Liver (tissue), 9 donors: ENCODE results near the gene MEX3C. TPM values are rescaled to one million over a fixed set of nuclear protein-coding genes. Genes with fewer than 3 reads are reported as not detected.

Source experiments
- DNase-seq: peaks from one replicate; pipeline ENCODE4 v3.0.0-alpha.2; 2017; ENCODE audit warnings: low spot score
- H3K27ac ChIP-seq, 2 donors: one replicate each; pipeline ENCODE4 v1.7.0; 2013; ENCODE audit warnings: inconsistent platforms in 2 of 2, low read length in 2 of 2, control low read depth in 1 of 2, low read depth in 1 of 2, mild to moderate bottlenecking in 1 of 2
- H3K27me3 ChIP-seq, 4 donors: one replicate each; pipeline versions ENCODE4 v1.6.1 to v1.7.0; 2013; ENCODE audit warnings: low read length in 3 of 4, inconsistent platforms in 1 of 4, mild to moderate bottlenecking in 1 of 4, moderate library complexity in 1 of 4; ENCODE audit not compliant: control insufficient read depth in 4 of 4, insufficient read depth in 4 of 4
- H3K36me3 ChIP-seq, 4 donors: one replicate each; pipeline versions ENCODE4 v1.6.1 to v1.7.0; 2013; ENCODE audit warnings: low read length in 3 of 4, mild to moderate bottlenecking in 3 of 4, low read depth in 1 of 4, moderate library complexity in 1 of 4; ENCODE audit not compliant: control insufficient read depth in 4 of 4, insufficient read depth in 3 of 4
- H3K4me1 ChIP-seq, 4 donors: one replicate each; pipeline versions ENCODE4 v1.6.1 to v1.7.0; 2013; ENCODE audit warnings: low read length in 3 of 4, mild to moderate bottlenecking in 3 of 4, moderate library complexity in 1 of 4; ENCODE audit not compliant: control insufficient read depth in 4 of 4, insufficient read depth in 4 of 4
- H3K4me3 ChIP-seq, 3 donors: one replicate each; pipeline versions ENCODE4 v1.6.1 to v1.7.0; 2013; ENCODE audit warnings: low read length in 3 of 3, control low read depth in 1 of 3, low read depth in 1 of 3, mild to moderate bottlenecking in 1 of 3
- H3K9ac ChIP-seq, 2 donors: one replicate each; pipeline ENCODE4 v1.7.0; 2013; ENCODE audit warnings: low read length in 2 of 2, mild to moderate bottlenecking in 2 of 2, moderate library complexity in 2 of 2, control low read depth in 1 of 2, low read depth in 1 of 2
- H3K9me3 ChIP-seq, 4 donors: one replicate each; pipeline versions ENCODE4 v1.6.1 to v1.7.0; 2013; ENCODE audit warnings: low read length in 3 of 4; ENCODE audit not compliant: control insufficient read depth in 4 of 4
- EGR1 ChIP-seq, 2 donors: IDR thresholded peaks; 2 replicates each; pipeline ENCODE4 v1.6.1; 2016 to 2018; ENCODE audit warnings: antibody characterized with exemption in 2 of 2, low read depth in 2 of 2
- FOXA1 ChIP-seq: IDR thresholded peaks from 2 replicates; pipeline ENCODE4 v1.6.1; 2016; ENCODE audit warnings: antibody characterized with exemption
- FOXA2 ChIP-seq: IDR thresholded peaks from 2 replicates; pipeline ENCODE4 v1.6.1; 2016; ENCODE audit warnings: antibody characterized with exemption
- GABPA ChIP-seq, 2 donors: IDR thresholded peaks in 1 of 2; conservative IDR thresholded peaks in 1 of 2; 2 replicates each; pipeline ENCODE4 v1.6.1; 2016; ENCODE audit warnings: antibody characterized with exemption in 2 of 2, mild to moderate bottlenecking in 1 of 2, moderate library complexity in 1 of 2
- HNF4A ChIP-seq, 2 donors: conservative IDR thresholded peaks; 2 replicates each; pipeline ENCODE4 v1.6.1; 2016; ENCODE audit warnings: antibody characterized with exemption in 2 of 2, mild to moderate bottlenecking in 2 of 2
- HNF4G ChIP-seq: IDR thresholded peaks from 2 replicates; pipeline ENCODE4 v1.6.1; 2016; ENCODE audit warnings: antibody characterized with exemption
- JUND ChIP-seq, 2 donors: IDR thresholded peaks; 2 replicates each; pipeline ENCODE4 v1.6.1; 2016; ENCODE audit warnings: antibody characterized with exemption in 2 of 2
- NR2F2 ChIP-seq: IDR thresholded peaks from 2 replicates; pipeline ENCODE4 v1.6.1; 2016; ENCODE audit warnings: antibody characterized with exemption
- RAD21 ChIP-seq, 2 donors: IDR thresholded peaks; 2 replicates each; pipeline ENCODE4 v1.6.1; 2016; ENCODE audit warnings: antibody characterized with exemption in 2 of 2, mild to moderate bottlenecking in 2 of 2
- REST ChIP-seq: IDR thresholded peaks from 2 replicates; pipeline ENCODE4 v1.6.1; 2016; ENCODE audit warnings: antibody characterized with exemption, mild to moderate bottlenecking
- RXRA ChIP-seq, 2 donors: IDR thresholded peaks; 2 replicates each; pipeline ENCODE4 v1.6.1; 2017 to 2018; ENCODE audit warnings: antibody characterized with exemption in 2 of 2, mild to moderate bottlenecking in 1 of 2
- SP1 ChIP-seq: IDR thresholded peaks from 2 replicates; pipeline ENCODE4 v1.6.1; 2018; ENCODE audit warnings: antibody characterized with exemption, mild to moderate bottlenecking
- YY1 ChIP-seq: IDR thresholded peaks from 2 replicates; pipeline ENCODE4 v1.6.1; 2016; ENCODE audit warnings: antibody characterized with exemption, mild to moderate bottlenecking
- WGBS: extraction: QIAGEN DNeasy Blood & Tissue Kit; methylation state at CpG from one replicate; pipeline ENCODE4 v1.1.7; 2013; 5-methylcytosine and 5-hydroxymethylcytosine counted together
- polyA plus RNA-seq, 2 donors: library from polyadenylated mRNA; stranded (reverse) in 1 of 2; unstranded in 1 of 2; fragments of 200-250 nt in 1 of 2; fragments of >200 nt in 1 of 2; fragmentation: Nextera tagmentation in 1 of 2; extraction: Ambion mirVana in 1 of 2; gene quantifications; one replicate each; pipeline versions ENCODE4 v1.2.1 to v1.2.3, GENCODE V29; 2013 to 2015
- total RNA-seq, 2 donors: library from RNA; depleted of rRNA; stranded (reverse); fragments of >200 nt; gene quantifications; one replicate each; pipeline ENCODE4 v1.2.3, GENCODE V29; 2014
- TF ChIP-seq, protein P1 (sequence below): IDR thresholded peaks from 2 replicates; pipeline ENCODE4 v1.6.1; 2016; ENCODE audit warnings: antibody characterized with exemption
- TF ChIP-seq, protein P2 (sequence below): IDR thresholded peaks from 2 replicates; pipeline ENCODE4 v1.6.1; 2016; ENCODE audit warnings: antibody characterized with exemption
- donor health status: healthy.
- donor health status: healthy.
- donor health status: healthy.
- donor health status: healthy.
- donor health status: healthy.

MEX3C gene
- total and polyA plus RNA-seq, 4 donors = 2.7 to 16.1 (median 8.6) TPM

GRCh38 chr18:51168026-51168742, 29.3 kb downstream of the MEX3C start:
- Histone ChIP-seq H3K4me3 (no peak overlapping the region), H3K9me3 (no peaks in the 10 kb centered on the region), H3K27ac (no peak overlapping the region), H3K36me3 (no peaks in the 10 kb centered on the region), H3K9ac (no peak overlapping the region), H3K4me1 (peaks cover 0 to 4% (median 2%) of the 10 kb centered on the region in 4 donors), H3K27me3 (no peaks in the 10 kb centered on the region)
- no peak for DNase-seq
- TF ChIP-seq RXRA (IDR thresholded peaks at IDR 0.05) (no peak), RAD21 (IDR thresholded peaks at IDR 0.05) (peak in 1 of 2 donors; percentile 7), SP1 (no peak)
- WGBS = 89% methylated on average over 5 of the region's 5 CpGs

- no peak for DNase-seq
- TF ChIP-seq SP1 (no peak), FOXA2 (no peak), JUND (IDR thresholded peaks at IDR 0.05) (no peak), YY1 (no peak), GABPA (IDR thresholded peaks at IDR 0.05 in 1 of 2, conservative IDR thresholded peaks at IDR 0.05 in 1 of 2) (no peak)
- TF ChIP-seq, protein P1, sequence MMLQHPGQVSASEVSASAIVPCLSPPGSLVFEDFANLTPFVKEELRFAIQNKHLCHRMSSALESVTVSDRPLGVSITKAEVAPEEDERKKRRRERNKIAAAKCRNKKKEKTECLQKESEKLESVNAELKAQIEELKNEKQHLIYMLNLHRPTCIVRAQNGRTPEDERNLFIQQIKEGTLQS = no peak
- Histone ChIP-seq H3K9ac (no peak overlapping the region), H3K36me3 (no peaks in the 10 kb centered on the region), H3K4me1 (peaks cover 0 to 4% (median 2%) of the 10 kb centered on the region in 4 donors), H3K27me3 (no peaks in the 10 kb centered on the region), H3K9me3 (no peaks in the 10 kb centered on the region), H3K27ac (no peak overlapping the region), H3K4me3 (no peak overlapping the region)
- 98% methylated on average over 2 of the region's 2 CpGs for WGBS
These were observed 32.2 kb downstream of the MEX3C start for GRCh38 chr18:51165296-51165695.

DNA sequence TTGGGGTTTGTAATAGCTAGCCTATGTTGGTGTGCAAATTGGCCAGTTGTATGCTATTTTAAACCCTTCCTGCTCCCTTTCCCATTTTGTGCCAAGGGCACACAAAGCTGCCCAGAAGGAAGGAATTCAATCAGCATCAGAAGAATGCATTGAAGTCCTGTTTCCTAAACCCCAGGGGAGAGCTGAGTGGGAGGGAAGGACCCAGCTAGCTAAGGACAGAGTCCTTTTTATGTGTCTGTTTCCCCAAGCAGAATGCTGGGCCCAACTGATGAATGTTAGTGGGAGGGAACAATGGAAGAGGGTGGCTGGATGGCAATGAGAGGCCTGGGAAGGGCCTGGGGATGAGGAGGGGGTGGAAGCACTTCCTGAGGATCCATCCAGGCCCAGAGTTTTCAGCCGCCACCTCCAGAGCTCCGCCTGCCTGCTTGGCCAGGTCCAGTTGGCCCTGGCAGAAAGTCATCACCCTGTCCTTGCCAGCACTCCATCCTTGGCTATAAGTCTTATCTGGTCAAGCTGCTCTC, 32.7 kb downstream of the MEX3C start:
- WGBS = 93% methylated on average over 2 of the region's 2 CpGs
- no peak overlapping the region for H3K4me3 ChIP-seq
- H3K4me1 ChIP-seq = peaks cover 0 to 3% (median under 1%) of the 10 kb centered on the region in 4 donors
- no peaks in the 10 kb centered on the region for H3K9me3 ChIP-seq
- H3K36me3 ChIP-seq = no peaks in the 10 kb centered on the region
- H3K9ac ChIP-seq = no peak overlapping the region
- H3K27me3 ChIP-seq = no peaks in the 10 kb centered on the region
- DNase-seq = no peak
- no peak overlapping the region for H3K27ac ChIP-seq
- TF ChIP-seq HNF4A (conservative IDR thresholded peaks at IDR 0.05) (no peak), JUND (IDR thresholded peaks at IDR 0.05) (no peak), EGR1 (IDR thresholded peaks at IDR 0.05; ENCODE audit: low read depth in 2 of 2) (no peak), GABPA (IDR thresholded peaks at IDR 0.05 in 1 of 2, conservative IDR thresholded peaks at IDR 0.05 in 1 of 2) (no peak), RAD21 (IDR thresholded peaks at IDR 0.05) (no peak), SP1 (no peak), YY1 (no peak)
- TF ChIP-seq, protein P1 = no peak

- no peaks in the 10 kb centered on the region for H3K36me3 ChIP-seq
- H3K27ac ChIP-seq = no peak overlapping the region
- no peak overlapping the region for H3K4me3 ChIP-seq
- no peaks in the 10 kb centered on the region for H3K27me3 ChIP-seq
- no peaks in the 10 kb centered on the region for H3K9me3 ChIP-seq
- WGBS = 88% methylated on average over 8 of the region's 8 CpGs
- H3K4me1 ChIP-seq = peaks cover 0 to 3% (median 0%) of the 10 kb centered on the region in 4 donors
- DNase-seq = no peak
- no peak overlapping the region for H3K9ac ChIP-seq
- TF ChIP-seq REST = no peak
- TF ChIP-seq FOXA1 = no peak
- TF ChIP-seq NR2F2 = no peak
- no peak for TF ChIP-seq EGR1 (IDR thresholded peaks at IDR 0.05; ENCODE audit: low read depth in 2 of 2)
- no peak for TF ChIP-seq SP1
- TF ChIP-seq, protein P1 = no peak
- TF ChIP-seq RAD21 (IDR thresholded peaks at IDR 0.05) = no peak
- no peak for TF ChIP-seq HNF4A (conservative IDR thresholded peaks at IDR 0.05)
- no peak for TF ChIP-seq HNF4G
- TF ChIP-seq, protein P2, sequence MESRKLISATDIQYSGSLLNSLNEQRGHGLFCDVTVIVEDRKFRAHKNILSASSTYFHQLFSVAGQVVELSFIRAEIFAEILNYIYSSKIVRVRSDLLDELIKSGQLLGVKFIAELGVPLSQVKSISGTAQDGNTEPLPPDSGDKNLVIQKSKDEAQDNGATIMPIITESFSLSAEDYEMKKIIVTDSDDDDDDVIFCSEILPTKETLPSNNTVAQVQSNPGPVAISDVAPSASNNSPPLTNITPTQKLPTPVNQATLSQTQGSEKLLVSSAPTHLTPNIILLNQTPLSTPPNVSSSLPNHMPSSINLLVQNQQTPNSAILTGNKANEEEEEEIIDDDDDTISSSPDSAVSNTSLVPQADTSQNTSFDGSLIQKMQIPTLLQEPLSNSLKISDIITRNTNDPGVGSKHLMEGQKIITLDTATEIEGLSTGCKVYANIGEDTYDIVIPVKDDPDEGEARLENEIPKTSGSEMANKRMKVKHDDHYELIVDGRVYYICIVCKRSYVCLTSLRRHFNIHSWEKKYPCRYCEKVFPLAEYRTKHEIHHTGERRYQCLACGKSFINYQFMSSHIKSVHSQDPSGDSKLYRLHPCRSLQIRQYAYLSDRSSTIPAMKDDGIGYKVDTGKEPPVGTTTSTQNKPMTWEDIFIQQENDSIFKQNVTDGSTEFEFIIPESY = no peak
These were observed 33.1 kb downstream of the MEX3C start for GRCh38 chr18:51164342-51164741.
